Ectodermal cell (in vitro differentiated cells): ENCODE results near the gene CFAP299.

Source experiments
- H3K27ac ChIP-seq: 2 replicates; pipeline ENCODE4 v1.7.0; 2013; ENCODE audit warnings: mild to moderate bottlenecking, low read depth, low read length; ENCODE audit not compliant: insufficient read depth, poor library complexity, severe bottlenecking
- H3K27me3 ChIP-seq: 2 replicates; pipeline ENCODE4 v1.7.0; 2013; ENCODE audit warnings: mild to moderate bottlenecking, low read length; ENCODE audit not compliant: insufficient read depth, control insufficient read depth, poor library complexity, severe bottlenecking
- H3K36me3 ChIP-seq: one replicate; pipeline ENCODE4 v1.7.0; 2013; ENCODE audit warnings: low read length; ENCODE audit not compliant: control insufficient read depth, insufficient read depth
- H3K4me1 ChIP-seq: one replicate; pipeline ENCODE4 v1.7.0; 2013; ENCODE audit warnings: low read length; ENCODE audit not compliant: control insufficient read depth, insufficient read depth
- H3K4me3 ChIP-seq: 2 replicates; pipeline ENCODE4 v1.7.0; 2013; ENCODE audit warnings: low read depth, low read length, control low read depth; ENCODE audit not compliant: insufficient read depth
- H3K9me3 ChIP-seq: 2 replicates; pipeline ENCODE4 v1.7.0; 2013; ENCODE audit warnings: mild to moderate bottlenecking, low read length, moderate library complexity; ENCODE audit not compliant: control insufficient read depth
- WGBS, 2 experiments: methylation state at CpG; one replicate each; pipeline ENCODE4 v1.1.7; 2013; ENCODE audit warnings: missing lambda C conversion rate in 2 of 2; 5-methylcytosine and 5-hydroxymethylcytosine counted together

CFAP299 gene

GRCh38 chr4:80874979-80875378 is 539.4 kb downstream of the CFAP299 start:
- H3K4me1 ChIP-seq: no peaks in the 10 kb centered on the region
- no peaks in the 10 kb centered on the region for H3K36me3 ChIP-seq
- no peaks in the 10 kb centered on the region for H3K9me3 ChIP-seq
- H3K27ac ChIP-seq: no peak overlapping the region
- 95 to 100% methylated on average over 2 of the region's 2 CpGs for WGBS, 2 experiments
- no peaks in the 10 kb centered on the region for H3K27me3 ChIP-seq
- no peak overlapping the region for H3K4me3 ChIP-seq

GRCh38 chr4:80875642-80876041 is 540.1 kb downstream of the CFAP299 start:
- 100% methylated on average over 1 to 3 of the region's 3 CpGs for WGBS, 2 experiments
- H3K9me3 ChIP-seq: no peaks in the 10 kb centered on the region
- H3K27me3 ChIP-seq: no peaks in the 10 kb centered on the region
- no peaks in the 10 kb centered on the region for H3K4me1 ChIP-seq
- H3K36me3 ChIP-seq: no peaks in the 10 kb centered on the region
- no peak overlapping the region for H3K4me3 ChIP-seq
- no peak overlapping the region for H3K27ac ChIP-seq

GRCh38 chr4:80876810-80877209 is 541.3 kb downstream of the CFAP299 start:
- Histone ChIP-seq H3K4me1 (no peaks in the 10 kb centered on the region), H3K27me3 (no peaks in the 10 kb centered on the region), H3K9me3 (no peaks in the 10 kb centered on the region), H3K4me3 (no peak overlapping the region), H3K27ac (no peak overlapping the region), H3K36me3 (no peaks in the 10 kb centered on the region)

GRCh38 chr4:80878218-80878617 is 542.7 kb downstream of the CFAP299 start:
- H3K9me3 ChIP-seq: no peaks in the 10 kb centered on the region
- no peak overlapping the region for H3K27ac ChIP-seq
- WGBS, 2 experiments: 88% methylated on average over 1 of the region's 1 CpG; no CpG with 5 or more reads in 1 of the 2 experiments
- no peaks in the 10 kb centered on the region for H3K4me1 ChIP-seq
- H3K27me3 ChIP-seq: no peaks in the 10 kb centered on the region
- no peak overlapping the region for H3K4me3 ChIP-seq
- H3K36me3 ChIP-seq: no peaks in the 10 kb centered on the region

GRCh38 chr4:80897537-80898303 is 562.2 kb downstream of the CFAP299 start:
- no peaks in the 10 kb centered on the region for H3K4me1 ChIP-seq
- H3K27me3 ChIP-seq: no peaks in the 10 kb centered on the region
- H3K27ac ChIP-seq: no peak overlapping the region
- WGBS, 2 experiments: 82 to 84% methylated on average over 5 of the region's 5 CpGs
- no peaks in the 10 kb centered on the region for H3K9me3 ChIP-seq
- H3K36me3 ChIP-seq: no peaks in the 10 kb centered on the region
- H3K4me3 ChIP-seq: no peak overlapping the region

- no peak overlapping the region for H3K4me3 ChIP-seq
- H3K4me1 ChIP-seq: no peaks in the 10 kb centered on the region
- H3K27ac ChIP-seq: no peak overlapping the region
- H3K9me3 ChIP-seq: no peaks in the 10 kb centered on the region
- no peaks in the 10 kb centered on the region for H3K27me3 ChIP-seq
- 82 to 87% methylated on average over 2 of the region's 2 CpGs for WGBS, 2 experiments
- H3K36me3 ChIP-seq: no peaks in the 10 kb centered on the region
Measured at GRCh38 chr4:80900908-80901307, 565.4 kb downstream of the CFAP299 start.

GRCh38 chr4:80903020-80903419 is 567.5 kb downstream of the CFAP299 start:
- peaks cover 2% of the 10 kb centered on the region for H3K9me3 ChIP-seq
- H3K27ac ChIP-seq: no peak overlapping the region
- no peak overlapping the region for H3K4me3 ChIP-seq
- no peaks in the 10 kb centered on the region for H3K27me3 ChIP-seq
- no peaks in the 10 kb centered on the region for H3K4me1 ChIP-seq
- no peaks in the 10 kb centered on the region for H3K36me3 ChIP-seq

GRCh38 chr4:80909938-80910337 is 574.4 kb downstream of the CFAP299 start:
- Histone ChIP-seq H3K4me1 (no peaks in the 10 kb centered on the region), H3K27me3 (no peaks in the 10 kb centered on the region), H3K27ac (no peak overlapping the region), H3K4me3 (no peak overlapping the region), H3K36me3 (no peaks in the 10 kb centered on the region), H3K9me3 (peaks cover 2% of the 10 kb centered on the region)
- WGBS, 2 experiments: no CpG with 5 or more reads among the region's 1 CpG

- H3K4me3 ChIP-seq: no peak overlapping the region
Measured at GRCh38 chr4:80911458-80911857, 575.9 kb downstream of the CFAP299 start.

GRCh38 chr4:80912350-80912749 is 576.8 kb downstream of the CFAP299 start:
- H3K9me3 ChIP-seq: no peaks in the 10 kb centered on the region
- no peak overlapping the region for H3K4me3 ChIP-seq
- H3K27ac ChIP-seq: no peak overlapping the region
- H3K36me3 ChIP-seq: no peaks in the 10 kb centered on the region
- no peaks in the 10 kb centered on the region for H3K27me3 ChIP-seq
- WGBS, 2 experiments: 94 to 98% methylated on average over 7 of the region's 7 CpGs
- no peaks in the 10 kb centered on the region for H3K4me1 ChIP-seq

More at GRCh38 chr4:80911458-80911857, 575.9 kb downstream of the CFAP299 start:
- no peaks in the 10 kb centered on the region for H3K27me3 ChIP-seq
- H3K9me3 ChIP-seq: no peaks in the 10 kb centered on the region
- H3K4me1 ChIP-seq: no peaks in the 10 kb centered on the region
- no peak overlapping the region for H3K27ac ChIP-seq
- no peaks in the 10 kb centered on the region for H3K36me3 ChIP-seq

GRCh38 chr4:80913381-80913780 is 577.9 kb downstream of the CFAP299 start:
- no peak overlapping the region for H3K27ac ChIP-seq
- WGBS, 2 experiments: 92 to 98% methylated on average over 3 of the region's 3 CpGs

More at GRCh38 chr4:80913381-80913780, 577.9 kb downstream of the CFAP299 start:
- Histone ChIP-seq H3K36me3 (no peaks in the 10 kb centered on the region), H3K9me3 (no peaks in the 10 kb centered on the region), H3K4me3 (no peak overlapping the region), H3K4me1 (no peaks in the 10 kb centered on the region), H3K27me3 (no peaks in the 10 kb centered on the region)
